Spleen (tissue), 11 donors: ENCODE measurements around the gene GKAP1. TPM values are rescaled to one million over a fixed set of nuclear protein-coding genes. Genes with fewer than 3 reads are reported as not detected.

ENCODE experiments used
- DNase-seq: peaks from one replicate; pipeline ENCODE4 v3.0.0-alpha.2; 2020
- H3K27ac ChIP-seq, 8 donors: fragments of 200-600 bp; sonication (generic) in 7 of 8; 1 replicate in 4 of 8; 2 replicates in 4 of 8; pipeline versions ENCODE4 v1.5.0 to v1.8.0; 2016 to 2021; ENCODE audit warnings: inconsistent platforms in 4 of 8, mild to moderate bottlenecking in 4 of 8, moderate library complexity in 1 of 8
- H3K27me3 ChIP-seq, 7 donors: fragments of 200-600 bp; sonication (generic) in 6 of 7; replicated peaks in 1 of 7; 1 replicate in 4 of 7; 2 replicates in 3 of 7; pipeline versions ENCODE4 v1.5.0 to v1.8.0; 2016 to 2021; ENCODE audit warnings: inconsistent platforms in 3 of 7, mild to moderate bottlenecking in 1 of 7
- H3K36me3 ChIP-seq, 6 donors: fragments of 200-600 bp; sonication (generic) in 5 of 6; 1 replicate in 4 of 6; 2 replicates in 2 of 6; pipeline versions ENCODE4 v1.5.0 to v1.8.0; 2016 to 2021; ENCODE audit warnings: inconsistent platforms in 2 of 6
- H3K4me1 ChIP-seq, 6 donors: fragments of 200-600 bp; sonication (generic) in 5 of 6; 1 replicate in 3 of 6; 2 replicates in 3 of 6; pipeline versions ENCODE4 v1.5.0 to v1.8.0; 2016 to 2021; ENCODE audit warnings: inconsistent platforms in 3 of 6
- H3K4me3 ChIP-seq, 8 donors: fragments of 200-600 bp; sonication (generic) in 7 of 8; 1 replicate in 4 of 8; 2 replicates in 4 of 8; pipeline versions ENCODE4 v1.5.0 to v1.8.0; 2016 to 2021; ENCODE audit warnings: inconsistent platforms in 4 of 8, mild to moderate bottlenecking in 4 of 8, moderate library complexity in 2 of 8
- H3K9me3 ChIP-seq, 8 donors: fragments of 200-600 bp; sonication (generic) in 7 of 8; 1 replicate in 4 of 8; 2 replicates in 4 of 8; pipeline versions ENCODE4 v1.5.0 to v1.8.0; 2016 to 2021; ENCODE audit warnings: inconsistent platforms in 4 of 8
- CTCF ChIP-seq, 11 experiments: fragments of 200-600 bp in 7 of 11; fragments of 450-650 bp in 4 of 11; sonication (generic) in 4 of 11; IDR thresholded peaks in 8 of 11; conservative IDR thresholded peaks in 3 of 11; 1 replicate in 7 of 11; 2 replicates in 4 of 11; pipeline versions ENCODE4 v1.4.0 to v1.8.0; 2016 to 2021; ENCODE audit warnings: antibody characterized with exemption in 11 of 11, inconsistent platforms in 4 of 11, mild to moderate bottlenecking in 1 of 11
- POLR2A ChIP-seq, 3 donors: fragments of 450-650 bp; IDR thresholded peaks; one replicate each; pipeline ENCODE4 v1.5.1; 2017; ENCODE audit warnings: antibody characterized with exemption in 3 of 3, mild to moderate bottlenecking in 1 of 3
- POLR2AphosphoS5 ChIP-seq, 3 donors: sonication (generic); formaldehyde crosslinking; IDR thresholded peaks; one replicate each; pipeline ENCODE4 v1.5.1; 2017; ENCODE audit warnings: antibody characterized with exemption in 3 of 3
- WGBS, 5 donors: extraction: QIAGEN DNeasy Blood & Tissue Kit in 3 of 5; methylation state at CpG; one replicate each; pipeline versions ENCODE4 v1.1.5 to v1.1.7; 2013 to 2018; 5-methylcytosine and 5-hydroxymethylcytosine counted together
- intact Hi-C: fragments of 100-400 bp; cut with DNase I; formaldehyde crosslinking; loops from one replicate; pipeline ENCODE4 v1.15.0; 2023; ENCODE audit warnings: low total_unique reads
- polyA plus RNA-seq, 3 donors: library from polyadenylated mRNA; stranded (reverse); fragments of 200-250 nt; gene quantifications; one replicate each; pipeline ENCODE4 v1.2.1, GENCODE V29; 2013
- total RNA-seq, 7 donors: library from RNA; depleted of rRNA in 3 of 7; stranded (reverse); fragments of >200 nt in 3 of 7; fragmentation: NEBNext Ultra II Directional in 4 of 7; extraction: Animal tissue kit (Norgen Biotek cat#: 25700) in 4 of 7; gene quantifications; one replicate each; pipeline versions ENCODE4 v1.1.0 to v1.2.1, GENCODE V29; 2016 to 2021
- donor health status: healthy with polysubstance abuse.
- donor health status: DM: no; HTN: no; CAD: no; lungs with moderate emphysema.
- donor health status: DM: no; HTN: no; CAD: no.
- donor health status: Bipolar disorder and iron deficiency.
- donor health status: healthy.
- donor health status: DM: no; HTN: no; CAD: no.
- donor health status: DM: yes; HTN: yes; CAD: no.

GKAP1 gene
- total and polyA plus RNA-seq, 10 donors: 3.9 to 15.8 (median 6.0) TPM

- no peak for DNase-seq
- 82 to 95% (median 88%) methylated on average over 3 of the region's 3 CpGs for WGBS, 5 donors
- Histone ChIP-seq H3K36me3 (no peaks in the 10 kb centered on the region), H3K27ac (no peak overlapping the region), H3K9me3 (no peaks in the 10 kb centered on the region), H3K4me1 (peaks cover 28 to 100% (median 89%) of the 10 kb centered on the region in 6 donors), H3K27me3 (no peaks in the 10 kb centered on the region), H3K4me3 (no peak overlapping the region)
- TF ChIP-seq POLR2AphosphoS5 (IDR thresholded peaks at IDR 0.05) (no peak), POLR2A (IDR thresholded peaks at IDR 0.05) (no peak), CTCF (IDR thresholded peaks at IDR 0.05 in 8 of 11, conservative IDR thresholded peaks at IDR 0.05 in 3 of 11) (no peak)
- intact Hi-C loops: no loop called here
Measured at GRCh38 chr9:83691492-83691891, 126.1 kb downstream of the GKAP1 start.

Other genes starting within 250 kb of the GKAP1 start
- 10 to 100 TPM in 1 of 7 donors, 1 to 10 TPM in 6; 3.5 to 10.7 (median 7.5) TPM for gene IDNK, start 194.6 kb downstream of the GKAP1 start, total RNA-seq
- 10 to 100 TPM; 11.9 to 14.8 (median 12.3) TPM for gene IDNK, start 194.6 kb downstream of the GKAP1 start, polyA plus RNA-seq
- gene UBQLN1, start 109.8 kb downstream of the GKAP1 start, total RNA-seq: 10 to 100 TPM; 79.3 to 93.4 (median 84.7) TPM
- 10 to 100 TPM; 19.9 to 33.0 (median 24.6) TPM for gene UBQLN1, start 109.8 kb downstream of the GKAP1 start, polyA plus RNA-seq
- gene KIF27, start 103.7 kb upstream of the GKAP1 start, total RNA-seq: 10 to 100 TPM in 1 of 7 donors, 1 to 10 TPM in 6; 5.1 to 11.3 (median 7.7) TPM
- 1 to 10 TPM in 1 of 3 donors, under 1 TPM in 2; 0.83 to 1.2 (median 0.83) TPM for gene KIF27, start 103.7 kb upstream of the GKAP1 start, polyA plus RNA-seq
- 100 to 1,000 TPM; 464 to 543 (median 486) TPM for gene HNRNPK, start 162.4 kb upstream of the GKAP1 start, total RNA-seq
- gene HNRNPK, start 162.4 kb upstream of the GKAP1 start, polyA plus RNA-seq: 100 to 1,000 TPM; 245 to 313 (median 308) TPM
- 10 to 100 TPM; 10.8 to 19.5 (median 14.5) TPM for gene RMI1, start 163.0 kb upstream of the GKAP1 start, total RNA-seq
- gene RMI1, start 163.0 kb upstream of the GKAP1 start, polyA plus RNA-seq: 1 to 10 TPM; 4.2 to 6.9 (median 5.1) TPM